Keratinocyte (primary cell): Measurements from ENCODE around the gene FILIP1. TPM values are rescaled to one million over a fixed set of nuclear protein-coding genes. Genes with fewer than 3 reads are reported as not detected.

Experiments
- DNase-seq: peaks from one replicate; pipeline ENCODE4 v3.0.0-alpha.2; 2011; ENCODE audit warnings: low read depth, missing footprints, low spot score
- FAIRE-seq: peaks from 2 replicates; lab custom pipeline; 2011; peaks lifted over from hg19 to GRCh38; lab: Jason Lieb, UNC
- H2AFZ ChIP-seq: 2 replicates; pipeline ENCODE4 v1.6.0; 2012; ENCODE audit warnings: low read length, control low read depth, inconsistent platforms; ENCODE audit not compliant: control insufficient read depth
- H3K27ac ChIP-seq: 2 replicates; pipeline ENCODE4 v1.5.1; 2011; ENCODE audit warnings: low read length; ENCODE audit not compliant: control insufficient read depth, insufficient read depth
- H3K27me3 ChIP-seq: 3 replicates; pipeline ENCODE4 v1.6.0; 2011; ENCODE audit warnings: low read length; ENCODE audit not compliant: control insufficient read depth, insufficient read depth; ENCODE audit errors: extremely low read depth
- H3K36me3 ChIP-seq, 2 experiments: 2 replicates in 1 of 2; 3 replicates in 1 of 2; pipeline ENCODE4 v1.5.1; 2011; ENCODE audit warnings: low read length in 2 of 2, mild to moderate bottlenecking in 1 of 2; ENCODE audit not compliant: control insufficient read depth in 2 of 2, insufficient read depth in 2 of 2; ENCODE audit errors: extremely low read depth in 1 of 2
- H3K4me1 ChIP-seq: 3 replicates; pipeline ENCODE4 v1.5.1; 2011; ENCODE audit warnings: low read length; ENCODE audit not compliant: control insufficient read depth, insufficient read depth; ENCODE audit errors: extremely low read depth
- H3K4me2 ChIP-seq: 3 replicates; pipeline ENCODE4 v1.6.0; 2011; ENCODE audit warnings: low read depth, low read length; ENCODE audit not compliant: control insufficient read depth, insufficient read depth; ENCODE audit errors: extremely low read depth
- H3K4me3 ChIP-seq, 3 experiments: fragments of 200-600 bp in 1 of 3; sonication (generic) in 1 of 3; 2 replicates in 2 of 3; 3 replicates in 1 of 3; pipeline ENCODE4 v1.5.1; 2011 to 2016; ENCODE audit warnings: low read length in 3 of 3, mild to moderate bottlenecking in 3 of 3, control low read depth in 2 of 3, inconsistent platforms in 1 of 3, low read depth in 1 of 3, mixed read lengths in 1 of 3, mixed run types in 1 of 3, moderate library complexity in 1 of 3; ENCODE audit not compliant: control insufficient read depth in 2 of 3, insufficient read depth in 2 of 3; ENCODE audit errors: extremely low read depth in 1 of 3
- H3K79me2 ChIP-seq: 2 replicates; pipeline ENCODE4 v1.6.0; 2012; ENCODE audit warnings: low read length; ENCODE audit not compliant: control insufficient read depth, insufficient read depth
- H3K9ac ChIP-seq: 3 replicates; pipeline ENCODE4 v1.6.0; 2011; ENCODE audit warnings: low read length; ENCODE audit not compliant: control insufficient read depth, insufficient read depth; ENCODE audit errors: extremely low read depth
- H3K9me1 ChIP-seq: 3 replicates; pipeline ENCODE4 v1.6.0; 2011; ENCODE audit warnings: low read length; ENCODE audit not compliant: control insufficient read depth, insufficient read depth; ENCODE audit errors: extremely low read depth
- H3K9me3 ChIP-seq: 2 replicates; pipeline ENCODE4 v1.5.1; 2012; ENCODE audit warnings: low read depth, low read length; ENCODE audit not compliant: control insufficient read depth
- H4K20me1 ChIP-seq: 3 replicates; pipeline ENCODE4 v1.6.0; 2011; ENCODE audit warnings: low read length; ENCODE audit not compliant: control insufficient read depth, insufficient read depth; ENCODE audit errors: extremely low read depth
- CTCF ChIP-seq, 3 experiments: IDR thresholded peaks in 1 of 3; conservative IDR thresholded peaks in 1 of 3; optimal IDR thresholded peaks in 1 of 3; 2 replicates in 2 of 3; 3 replicates in 1 of 3; pipeline versions ENCODE3 to v1.5.1; 2011; ENCODE audit warnings: low read length in 3 of 3, mild to moderate bottlenecking in 3 of 3, moderate library complexity in 2 of 3, control low read depth in 1 of 3, inconsistent platforms in 1 of 3; ENCODE audit not compliant: insufficient read depth in 2 of 3; ENCODE audit errors: extremely low read depth in 1 of 3
- EZH2 ChIP-seq: IDR thresholded peaks from one replicate; pipeline ENCODE4 v1.6.1; 2012; ENCODE audit warnings: inconsistent platforms, mild to moderate bottlenecking, low read length, moderate library complexity
- dilution Hi-C: fragments of 300-500 bp; cut with MboI; formaldehyde crosslinking; loops from one replicate; pipeline ENCODE4 v1.7.0; 2020; ENCODE audit warnings: low sequenced_read_pairs; ENCODE audit not compliant: extremely low pct_ligation_motif_present
- polyA plus RNA-seq, 5 experiments: library from polyadenylated mRNA; depleted of rRNA in 3 of 5; stranded (reverse) in 3 of 5; stranded (forward) in 1 of 5; unstranded in 1 of 5; fragments of >200 nt; gene quantifications; 1 replicate in 1 of 5; 2 replicates in 3 of 5; 3 replicates in 1 of 5; pipeline versions ENCODE4 v1.2.1 to v1.2.3, GENCODE V29; 2011 to 2012; ENCODE audit warnings: missing spikeins in 2 of 5, low read depth in 1 of 5, low replicate concordance in 1 of 5

The FILIP1 gene
- polyA plus RNA-seq, 1 donor (not counting 4 experiments of a cell fraction or from before 2014, with no cell fraction given): 0.01 TPM

- no peaks in the 10 kb centered on the region for H4K20me1 ChIP-seq
- H3K36me3 ChIP-seq: no peaks in the 10 kb centered on the region
- peaks cover 3% of the 10 kb centered on the region for H3K27me3 ChIP-seq
- no peaks in the 10 kb centered on the region for H3K4me1 ChIP-seq
- H2AFZ ChIP-seq: no peak overlapping the region
- no peak overlapping the region for H3K4me2 ChIP-seq
- no peaks in the 10 kb centered on the region for H3K9me1 ChIP-seq
- DNase-seq (no peak), FAIRE-seq (no peak)
- dilution Hi-C loops: no loop called here
- TF ChIP-seq CTCF (optimal IDR thresholded peaks at IDR 0.05 in 1 of 3, IDR thresholded peaks at IDR 0.05 in 1 of 3, conservative IDR thresholded peaks at IDR 0.05 in 1 of 3; ENCODE audit: extremely low read depth in 1 of 3, insufficient read depth in 2 of 3, low read length in 3 of 3): no peak
- TF ChIP-seq EZH2: no peak
- no peak overlapping the region for H3K4me3 ChIP-seq
- no peaks in the 10 kb centered on the region for H3K9me3 ChIP-seq
- H3K9ac ChIP-seq: no peak overlapping the region
- H3K79me2 ChIP-seq: no peaks in the 10 kb centered on the region
- H3K27ac ChIP-seq: no peak overlapping the region
Measured at GRCh38 chr6:75384116-75384515, 109.5 kb downstream of the FILIP1 start.

- Histone ChIP-seq H3K9ac (no peak overlapping the region), H3K9me1 (no peaks in the 10 kb centered on the region), H3K4me3 (no peak overlapping the region), H2AFZ (no peak overlapping the region), H3K27ac (no peak overlapping the region), H3K4me1 (no peaks in the 10 kb centered on the region), H3K79me2 (no peaks in the 10 kb centered on the region), H3K27me3 (peaks cover 3% of the 10 kb centered on the region), H4K20me1 (no peaks in the 10 kb centered on the region), H3K4me2 (no peak overlapping the region), H3K9me3 (no peaks in the 10 kb centered on the region), H3K36me3 (no peaks in the 10 kb centered on the region)
- dilution Hi-C loops: no loop called here
- FAIRE-seq (no peak), DNase-seq (no peak)
- no peak for TF ChIP-seq CTCF (optimal IDR thresholded peaks at IDR 0.05 in 1 of 3, IDR thresholded peaks at IDR 0.05 in 1 of 3, conservative IDR thresholded peaks at IDR 0.05 in 1 of 3; ENCODE audit: extremely low read depth in 1 of 3, insufficient read depth in 2 of 3, low read length in 3 of 3)
- no peak for TF ChIP-seq EZH2
Measured at GRCh38 chr6:75382634-75382900, 111.0 kb downstream of the FILIP1 start.
